WTC11 (cell line): ENCODE results near the gene CBX5. TPM values are rescaled to one million over a fixed set of nuclear protein-coding genes. Genes with fewer than 3 reads are reported as not detected.

ENCODE experiments used
- ATAC-seq: fragments of 200-7000 bp; cut with Tn5 transposase; 2 replicates; pipeline ENCODE4 v1.10.0; 2021; ENCODE audit warnings: mild to moderate bottlenecking, moderate library complexity
- CTCF ChIA-PET: fragments of 300-600 bp; sonication (Branson Sonifier 250); formaldehyde crosslinking; loops from one replicate; lab custom pipeline; 2021; ENCODE audit warnings: antibody characterized with exemption; lab: Charles Lee
- POLR2A ChIA-PET: fragments of 350-600 bp; sonication (Branson Sonifier 250); formaldehyde crosslinking; loops from one replicate; lab custom pipeline; 2021; ENCODE audit warnings: antibody characterized with exemption; lab: Charles Lee
- DNase-seq: peaks from one replicate; pipeline ENCODE4 v3.0.0; 2021; ENCODE audit warnings: low spot score
- H3K27ac Mint-ChIP-seq: 2 replicates; pipeline ENCODE4 v1.8.0; 2021; ENCODE audit warnings: mixed read lengths
- H3K27me3 Mint-ChIP-seq: 2 replicates; pipeline ENCODE4 v1.8.0; 2021; ENCODE audit warnings: low read depth, mild to moderate bottlenecking, moderate library complexity, mixed read lengths
- H3K36me3 Mint-ChIP-seq: 2 replicates; pipeline ENCODE4 v1.8.0; 2021; ENCODE audit warnings: mixed read lengths
- H3K4me1 Mint-ChIP-seq: 2 replicates; pipeline ENCODE4 v1.8.0; 2022; ENCODE audit warnings: mixed read lengths
- H3K4me3 Mint-ChIP-seq: 2 replicates; pipeline ENCODE4 v1.8.0; 2021; ENCODE audit warnings: mild to moderate bottlenecking, moderate library complexity, mixed read lengths
- H3K9me3 Mint-ChIP-seq: 2 replicates; pipeline ENCODE4 v1.8.0; 2021; ENCODE audit warnings: mixed read lengths
- E2F4 ChIP-seq: sonication (generic); formaldehyde crosslinking; IDR thresholded peaks from 2 replicates; pipeline ENCODE4 v1.8.1; 2022; ENCODE audit warnings: low read depth, mild to moderate bottlenecking, moderate library complexity, missing genetic modification reagents, borderline replicate concordance
- ETV6 ChIP-seq: sonication (generic); formaldehyde crosslinking; IDR thresholded peaks from 2 replicates; pipeline ENCODE4 v1.8.1; 2022; ENCODE audit warnings: mild to moderate bottlenecking, missing genetic modification reagents
- GRHL2 ChIP-seq: fragments of 250-450 bp; sonication (Bioruptor Pico); IDR thresholded peaks from 2 replicates; pipeline ENCODE4 v1.8.0; 2022; ENCODE audit warnings: mild to moderate bottlenecking, moderate library complexity; ENCODE audit not compliant: insufficient replicate concordance, severe bottlenecking
- GTF2I ChIP-seq: fragments of 250-450 bp; sonication (Bioruptor Pico); conservative IDR thresholded peaks from 2 replicates; pipeline ENCODE4 v1.4.0; 2021; ENCODE audit warnings: mild to moderate bottlenecking
- MYBL2 ChIP-seq: sonication (generic); formaldehyde crosslinking; IDR thresholded peaks from 2 replicates; pipeline ENCODE4 v1.8.1; 2023; ENCODE audit warnings: mild to moderate bottlenecking, moderate library complexity, missing genetic modification reagents
- NR1H2 ChIP-seq: sonication (generic); formaldehyde crosslinking; IDR thresholded peaks from 2 replicates; pipeline ENCODE4 v1.9.0; 2021; ENCODE audit warnings: mild to moderate bottlenecking, moderate library complexity, missing genetic modification reagents
- PRRX2 ChIP-seq: fragments of 250-450 bp; sonication (Bioruptor Pico); IDR thresholded peaks from 2 replicates; pipeline ENCODE4 v1.8.0; 2021; ENCODE audit warnings: mild to moderate bottlenecking
- STAT6 ChIP-seq: sonication (generic); formaldehyde crosslinking; conservative IDR thresholded peaks from 2 replicates; pipeline ENCODE4 v1.8.1; 2023; ENCODE audit warnings: mild to moderate bottlenecking, low read depth, missing genetic modification reagents, moderate library complexity
- TCF7 ChIP-seq: sonication (generic); formaldehyde crosslinking; IDR thresholded peaks from 2 replicates; pipeline ENCODE4 v1.8.0; 2022; ENCODE audit warnings: mild to moderate bottlenecking, low read depth, missing genetic modification reagents, moderate library complexity
- TEAD1 ChIP-seq: sonication (generic); formaldehyde crosslinking; IDR thresholded peaks from 2 replicates; pipeline ENCODE4 v1.8.0; 2022; ENCODE audit warnings: mild to moderate bottlenecking, missing genetic modification reagents
- USF1 ChIP-seq: sonication (generic); formaldehyde crosslinking; IDR thresholded peaks from 2 replicates; pipeline ENCODE4 v1.8.0; 2022; ENCODE audit warnings: mild to moderate bottlenecking, missing genetic modification reagents
- ZBTB21 ChIP-seq: sonication (generic); formaldehyde crosslinking; IDR thresholded peaks from 2 replicates; pipeline ENCODE4 v1.8.1; 2023; ENCODE audit warnings: mild to moderate bottlenecking, missing genetic modification reagents, borderline replicate concordance
- ZMAT4 ChIP-seq: fragments of 250-450 bp; sonication (Bioruptor Pico); IDR thresholded peaks from 2 replicates; pipeline ENCODE4 v1.9.0; 2021; ENCODE audit warnings: mild to moderate bottlenecking
- ZNF232 ChIP-seq: sonication (generic); formaldehyde crosslinking; IDR thresholded peaks from 2 replicates; pipeline ENCODE4 v1.8.0; 2022; ENCODE audit warnings: mild to moderate bottlenecking, missing genetic modification reagents
- ZNF423 ChIP-seq: fragments of 250-450 bp; sonication (Bioruptor Pico); IDR thresholded peaks from 2 replicates; pipeline ENCODE4 v2.1.2; 2022; ENCODE audit warnings: mild to moderate bottlenecking, moderate library complexity
- total RNA-seq: library from RNA; stranded (reverse); gene quantifications from 3 replicates; pipeline ENCODE4 v1.2.3, GENCODE V29; 2021
- TF ChIP-seq, protein P1 (sequence below): sonication (generic); formaldehyde crosslinking; IDR thresholded peaks from 2 replicates; pipeline ENCODE4 v1.8.1; 2023; ENCODE audit warnings: mild to moderate bottlenecking, missing genetic modification reagents
- TF ChIP-seq, protein P2 (sequence below): sonication (generic); formaldehyde crosslinking; IDR thresholded peaks from 2 replicates; pipeline ENCODE4 v1.8.1; 2023; ENCODE audit warnings: mild to moderate bottlenecking, moderate library complexity, missing genetic modification reagents
- TF ChIP-seq, protein P3 (sequence below): sonication (generic); formaldehyde crosslinking; IDR thresholded peaks from 2 replicates; pipeline ENCODE4 v1.8.1; 2022; ENCODE audit warnings: mild to moderate bottlenecking, moderate library complexity, missing genetic modification reagents
- TF ChIP-seq, protein P4 (sequence below): sonication (generic); formaldehyde crosslinking; IDR thresholded peaks from 2 replicates; pipeline ENCODE4 v1.8.1; 2023; ENCODE audit warnings: mild to moderate bottlenecking, missing genetic modification reagents
- TF ChIP-seq, protein P5 (sequence below): fragments of 250-450 bp; sonication (Bioruptor Pico); IDR thresholded peaks from 2 replicates; pipeline ENCODE4 v1.9.0; 2021; ENCODE audit warnings: mild to moderate bottlenecking

The CBX5 gene
- total RNA-seq, 1 experiment from 2014 or later: 182 TPM

DNA sequence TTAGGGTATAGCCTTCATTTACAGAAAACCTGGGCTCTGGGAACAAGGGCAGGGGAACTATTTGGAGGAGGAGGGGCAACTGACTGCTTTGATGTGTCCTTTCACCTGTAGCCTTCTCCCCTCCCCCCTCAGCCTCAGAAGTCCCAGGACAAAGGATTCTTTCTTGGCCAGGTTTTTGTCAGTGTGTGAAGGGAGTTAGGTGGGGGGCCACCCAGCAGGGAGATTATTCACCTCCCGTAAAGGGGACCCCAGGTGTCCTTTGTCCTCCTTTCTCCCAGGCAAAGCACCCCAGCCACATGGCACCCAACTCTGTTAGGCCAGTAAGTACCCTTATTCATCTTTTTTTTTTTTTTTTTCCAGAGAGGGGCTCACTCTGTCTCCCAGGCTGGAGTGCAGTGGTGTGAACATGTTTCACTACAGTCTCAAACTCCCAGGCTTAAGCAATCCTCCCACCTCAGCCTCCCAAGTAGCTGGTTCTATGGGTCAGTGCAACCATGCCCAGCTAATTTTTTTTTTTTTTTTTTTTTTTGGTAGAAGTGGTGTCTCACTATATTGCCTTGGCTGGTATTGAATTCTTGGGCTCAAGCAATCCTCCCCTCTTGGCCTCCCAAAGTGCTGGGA lies 21.6 kb upstream of the CBX5 start (continued):
- TF ChIP-seq ZBTB21: no peak
- TF ChIP-seq TCF7: no peak
- TF ChIP-seq, protein P1, sequence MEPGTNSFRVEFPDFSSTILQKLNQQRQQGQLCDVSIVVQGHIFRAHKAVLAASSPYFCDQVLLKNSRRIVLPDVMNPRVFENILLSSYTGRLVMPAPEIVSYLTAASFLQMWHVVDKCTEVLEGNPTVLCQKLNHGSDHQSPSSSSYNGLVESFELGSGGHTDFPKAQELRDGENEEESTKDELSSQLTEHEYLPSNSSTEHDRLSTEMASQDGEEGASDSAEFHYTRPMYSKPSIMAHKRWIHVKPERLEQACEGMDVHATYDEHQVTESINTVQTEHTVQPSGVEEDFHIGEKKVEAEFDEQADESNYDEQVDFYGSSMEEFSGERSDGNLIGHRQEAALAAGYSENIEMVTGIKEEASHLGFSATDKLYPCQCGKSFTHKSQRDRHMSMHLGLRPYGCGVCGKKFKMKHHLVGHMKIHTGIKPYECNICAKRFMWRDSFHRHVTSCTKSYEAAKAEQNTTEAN: no peak
- 0 out of 2 replicates have a peak, but pooled peaks have one; percentile 28 for TF ChIP-seq ETV6 (CRISPR knock-in tag)
- no peak for TF ChIP-seq E2F4 (CRISPR knock-in tag)

DNA sequence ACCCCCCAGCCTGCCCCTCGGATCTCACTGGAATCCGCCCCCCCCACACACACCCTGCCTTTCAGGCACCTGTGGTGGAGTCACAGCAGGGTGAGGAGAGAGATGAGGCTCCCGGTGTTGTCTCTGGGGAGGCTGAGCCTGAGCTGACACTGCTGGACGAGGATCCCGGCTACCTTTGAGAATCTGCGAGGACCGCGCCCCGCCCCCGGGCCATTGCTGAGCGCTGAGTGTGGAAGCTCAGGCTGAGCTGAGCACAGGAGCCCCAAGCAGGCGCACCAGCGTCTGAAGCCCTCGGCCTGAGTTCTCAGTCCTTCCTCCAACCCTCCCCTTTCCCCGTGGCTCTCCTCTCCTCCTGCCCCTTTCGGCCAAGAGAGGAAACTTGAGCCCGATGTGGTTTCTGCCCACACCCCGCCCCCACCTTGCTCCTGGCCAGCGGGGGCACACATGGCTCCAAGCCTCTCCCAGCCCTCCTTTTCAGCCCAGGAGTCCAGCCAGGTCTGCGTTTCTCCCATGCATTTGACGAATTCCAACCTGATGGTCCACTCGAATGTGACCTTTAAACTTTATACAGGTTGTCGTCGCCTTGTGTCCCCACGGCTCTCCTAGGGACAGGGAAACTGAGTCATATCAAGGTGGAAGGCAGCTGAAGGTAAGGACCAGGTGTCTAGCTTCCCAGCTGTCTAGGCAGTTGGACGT lies 21.0 kb upstream of the CBX5 start, which contains the start of gene NFE2:
Gene NFE2 (minus strand): TSS at position 284 of the 696 bp plus-strand sequence. CDS start 5,767 bp downstream, outside the sequence.
- Mint-ChIP-seq H3K4me1 (peaks cover 53% of the 10 kb centered on the region), H3K9me3 (no peaks in the 10 kb centered on the region), H3K27me3 (peaks cover 15% of the 10 kb centered on the region), H3K36me3 (no peaks in the 10 kb centered on the region), H3K27ac (peak within 1 kb of the TSS; percentile 90), H3K4me3 (peak within 1 kb of the TSS; percentile 68)
- ChIA-PET POLR2A (interaction anchor here (0.6 to 2.7 kb wide), 7 partner anchors 12 to 101 kb away, joined by 3 to 14 read pairs (median 6); partner anchors contain the start of genes CBX5, COPZ1 and HNRNPA1), CTCF (interaction anchor here (0.8 to 4.6 kb wide), 15 partner anchors 11 to 99 kb away, joined by 3 to 53 read pairs (median 6); partner anchors contain the start of gene COPZ1)
- peak; percentile 94 for ATAC-seq
- peak; percentile 86 for DNase-seq
- TF ChIP-seq ZMAT4 (CRISPR knock-in tag) (no peak), PRRX2 (CRISPR knock-in tag) (no peak), NR1H2 (CRISPR knock-in tag) (no peak), TEAD1 (no peak), ZNF423 (CRISPR knock-in tag) (peak; percentile 51; the same call in 1 of the 2 replicates), GRHL2 (no peak), MYBL2 (no peak), GTF2I (no peak), USF1 (CRISPR knock-in tag) (no peak), ZNF232 (no peak), STAT6 (CRISPR knock-in tag) (no peak)
- TF ChIP-seq, protein P2, sequence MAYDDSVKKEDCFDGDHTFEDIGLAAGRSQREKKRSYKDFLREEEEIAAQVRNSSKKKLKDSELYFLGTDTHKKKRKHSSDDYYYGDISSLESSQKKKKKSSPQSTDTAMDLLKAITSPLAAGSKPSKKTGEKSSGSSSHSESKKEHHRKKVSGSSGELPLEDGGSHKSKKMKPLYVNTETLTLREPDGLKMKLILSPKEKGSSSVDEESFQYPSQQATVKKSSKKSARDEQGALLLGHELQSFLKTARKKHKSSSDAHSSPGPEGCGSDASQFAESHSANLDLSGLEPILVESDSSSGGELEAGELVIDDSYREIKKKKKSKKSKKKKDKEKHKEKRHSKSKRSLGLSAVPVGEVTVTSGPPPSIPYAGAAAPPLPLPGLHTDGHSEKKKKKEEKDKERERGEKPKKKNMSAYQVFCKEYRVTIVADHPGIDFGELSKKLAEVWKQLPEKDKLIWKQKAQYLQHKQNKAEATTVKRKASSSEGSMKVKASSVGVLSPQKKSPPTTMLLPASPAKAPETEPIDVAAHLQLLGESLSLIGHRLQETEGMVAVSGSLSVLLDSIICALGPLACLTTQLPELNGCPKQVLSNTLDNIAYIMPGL (CRISPR knock-in tag): no peak
- TF ChIP-seq, protein P3, sequence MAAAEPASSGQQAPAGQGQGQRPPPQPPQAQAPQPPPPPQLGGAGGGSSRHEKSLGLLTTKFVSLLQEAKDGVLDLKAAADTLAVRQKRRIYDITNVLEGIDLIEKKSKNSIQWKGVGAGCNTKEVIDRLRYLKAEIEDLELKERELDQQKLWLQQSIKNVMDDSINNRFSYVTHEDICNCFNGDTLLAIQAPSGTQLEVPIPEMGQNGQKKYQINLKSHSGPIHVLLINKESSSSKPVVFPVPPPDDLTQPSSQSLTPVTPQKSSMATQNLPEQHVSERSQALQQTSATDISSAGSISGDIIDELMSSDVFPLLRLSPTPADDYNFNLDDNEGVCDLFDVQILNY (CRISPR knock-in tag): peak; percentile 16; the same call in 1 of the 2 replicates
- TF ChIP-seq, protein P4, sequence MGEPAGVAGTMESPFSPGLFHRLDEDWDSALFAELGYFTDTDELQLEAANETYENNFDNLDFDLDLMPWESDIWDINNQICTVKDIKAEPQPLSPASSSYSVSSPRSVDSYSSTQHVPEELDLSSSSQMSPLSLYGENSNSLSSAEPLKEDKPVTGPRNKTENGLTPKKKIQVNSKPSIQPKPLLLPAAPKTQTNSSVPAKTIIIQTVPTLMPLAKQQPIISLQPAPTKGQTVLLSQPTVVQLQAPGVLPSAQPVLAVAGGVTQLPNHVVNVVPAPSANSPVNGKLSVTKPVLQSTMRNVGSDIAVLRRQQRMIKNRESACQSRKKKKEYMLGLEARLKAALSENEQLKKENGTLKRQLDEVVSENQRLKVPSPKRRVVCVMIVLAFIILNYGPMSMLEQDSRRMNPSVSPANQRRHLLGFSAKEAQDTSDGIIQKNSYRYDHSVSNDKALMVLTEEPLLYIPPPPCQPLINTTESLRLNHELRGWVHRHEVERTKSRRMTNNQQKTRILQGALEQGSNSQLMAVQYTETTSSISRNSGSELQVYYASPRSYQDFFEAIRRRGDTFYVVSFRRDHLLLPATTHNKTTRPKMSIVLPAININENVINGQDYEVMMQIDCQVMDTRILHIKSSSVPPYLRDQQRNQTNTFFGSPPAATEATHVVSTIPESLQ (CRISPR knock-in tag): no peak
- TF ChIP-seq, protein P5, sequence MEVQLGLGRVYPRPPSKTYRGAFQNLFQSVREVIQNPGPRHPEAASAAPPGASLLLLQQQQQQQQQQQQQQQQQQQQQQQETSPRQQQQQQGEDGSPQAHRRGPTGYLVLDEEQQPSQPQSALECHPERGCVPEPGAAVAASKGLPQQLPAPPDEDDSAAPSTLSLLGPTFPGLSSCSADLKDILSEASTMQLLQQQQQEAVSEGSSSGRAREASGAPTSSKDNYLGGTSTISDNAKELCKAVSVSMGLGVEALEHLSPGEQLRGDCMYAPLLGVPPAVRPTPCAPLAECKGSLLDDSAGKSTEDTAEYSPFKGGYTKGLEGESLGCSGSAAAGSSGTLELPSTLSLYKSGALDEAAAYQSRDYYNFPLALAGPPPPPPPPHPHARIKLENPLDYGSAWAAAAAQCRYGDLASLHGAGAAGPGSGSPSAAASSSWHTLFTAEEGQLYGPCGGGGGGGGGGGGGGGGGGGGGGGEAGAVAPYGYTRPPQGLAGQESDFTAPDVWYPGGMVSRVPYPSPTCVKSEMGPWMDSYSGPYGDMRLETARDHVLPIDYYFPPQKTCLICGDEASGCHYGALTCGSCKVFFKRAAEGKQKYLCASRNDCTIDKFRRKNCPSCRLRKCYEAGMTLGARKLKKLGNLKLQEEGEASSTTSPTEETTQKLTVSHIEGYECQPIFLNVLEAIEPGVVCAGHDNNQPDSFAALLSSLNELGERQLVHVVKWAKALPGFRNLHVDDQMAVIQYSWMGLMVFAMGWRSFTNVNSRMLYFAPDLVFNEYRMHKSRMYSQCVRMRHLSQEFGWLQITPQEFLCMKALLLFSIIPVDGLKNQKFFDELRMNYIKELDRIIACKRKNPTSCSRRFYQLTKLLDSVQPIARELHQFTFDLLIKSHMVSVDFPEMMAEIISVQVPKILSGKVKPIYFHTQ (CRISPR knock-in tag): no peak
